Activated CD4-positive, alpha-beta T cell treated with anti-CD3 and anti-CD28 coated beads, Interleukin-2, amount 50 U/mL, for 16 hours (primary cell): Measurements from ENCODE around the gene CRHR2.
"Not testable (repeated sequence)": the region's sequence is repeated elsewhere in the genome, so short reads cannot be mapped to it uniquely, and the experiment has no call there.

ENCODE experiments used
- DNase-seq: peaks from one replicate; pipeline ENCODE4 v3.0.0-alpha.2; 2020

Gene CRHR2

GRCh38 chr7:30682212-30683083 lies at the start of gene CRHR2:
TSS of gene CRHR2 (minus strand) at chr7:30682456. CDS start at chr7:30682280, 176 bp downstream.
- DNase-seq, result no peak

GRCh38 chr7:30731581-30731980 lies 49.3 kb upstream of the CRHR2 start:
- DNase-seq, result no peak

GRCh38 chr7:30730996-30731395 lies 48.7 kb upstream of the CRHR2 start:
- DNase-seq, result no peak

DNA sequence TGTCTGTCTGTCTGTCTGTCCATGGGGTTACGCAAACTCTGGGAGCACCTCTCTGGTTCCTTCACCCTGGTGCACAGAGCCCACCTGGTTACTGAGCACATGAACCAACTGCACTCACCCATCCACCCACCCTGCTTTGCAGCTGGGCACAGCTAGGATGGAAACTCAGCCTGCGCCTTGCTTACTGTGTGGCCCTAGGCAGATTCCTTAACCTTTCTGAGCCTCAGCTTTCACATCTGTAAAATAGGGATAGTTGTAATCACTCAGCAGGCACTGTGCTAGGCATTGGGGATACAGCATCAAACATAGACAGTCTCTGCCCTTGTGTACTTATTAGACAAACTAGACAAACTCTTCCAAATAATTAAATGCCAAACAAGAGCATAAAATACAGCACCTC lies 47.8 kb upstream of the CRHR2 start:
- DNase-seq, result no peak

- no peak for DNase-seq
Measured at GRCh38 chr7:30729642-30730041, 47.4 kb upstream of the CRHR2 start.

DNA sequence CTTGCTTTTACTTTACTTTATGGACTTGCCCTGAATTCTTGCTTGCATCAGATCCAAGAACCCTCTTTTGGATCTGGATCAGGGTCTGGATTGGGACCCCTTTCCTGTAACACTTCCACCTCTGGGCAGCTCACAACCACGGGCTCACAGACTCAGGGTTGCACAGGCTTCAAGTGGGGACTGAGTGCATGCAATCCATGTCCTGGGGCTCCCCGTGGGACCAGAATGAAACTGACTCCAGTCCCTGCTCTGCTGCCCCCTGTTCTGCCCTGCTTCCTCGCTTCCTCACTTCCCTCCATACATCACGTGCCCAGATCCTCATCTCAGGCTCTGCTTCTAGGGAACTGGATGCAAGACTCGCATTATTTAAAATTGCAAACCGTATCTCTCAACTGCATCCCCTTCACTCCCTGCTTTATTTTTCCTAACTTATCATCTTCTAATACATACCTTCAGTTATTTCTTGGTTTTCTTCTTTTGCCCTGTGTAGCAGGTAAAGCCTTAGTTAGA lies 46.4 kb upstream of the CRHR2 start:
- no peak for DNase-seq

DNA sequence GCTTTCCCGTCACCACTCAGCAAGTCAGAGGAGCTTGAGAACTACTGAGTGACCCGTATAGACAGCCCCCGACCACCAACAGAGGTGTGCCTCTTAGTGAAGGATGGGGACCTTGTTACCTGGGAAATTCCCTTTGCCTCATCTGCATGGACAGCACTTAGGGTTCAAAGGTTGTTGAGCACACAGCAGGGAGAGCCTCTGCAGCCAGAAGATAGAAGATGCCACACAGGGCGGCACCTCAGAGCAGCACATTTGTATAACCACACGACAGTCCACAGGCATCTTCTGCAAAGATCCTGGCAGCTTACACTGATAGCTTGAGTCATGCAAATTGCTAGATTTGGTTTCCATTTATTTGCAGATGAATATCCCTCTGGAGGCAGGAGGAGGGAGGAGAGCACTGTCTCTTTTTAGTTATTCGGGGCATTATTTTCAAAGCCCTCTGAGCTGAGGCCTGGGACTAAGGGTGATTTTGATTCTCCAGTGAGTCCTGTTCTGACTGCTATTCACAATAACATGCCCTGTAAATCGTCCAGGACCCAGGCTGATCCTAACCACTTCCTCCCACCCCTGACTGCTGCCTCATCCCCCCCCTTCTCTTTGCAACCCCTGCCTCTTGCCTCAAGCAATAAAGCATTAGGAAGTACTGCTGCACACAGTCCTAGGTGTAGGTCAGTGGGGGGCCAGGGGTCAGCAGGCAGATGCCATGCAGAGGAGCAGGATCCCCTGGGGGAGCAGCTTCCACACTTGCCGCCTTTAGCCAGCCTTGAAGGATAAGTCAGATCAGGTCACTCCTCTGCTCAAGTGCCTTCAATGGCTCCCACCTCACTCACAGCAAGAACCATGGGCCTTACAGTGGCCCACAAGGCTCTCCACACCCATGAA lies 45.0 kb upstream of the CRHR2 start:
- DNase-seq, result peak; percentile 28

DNA sequence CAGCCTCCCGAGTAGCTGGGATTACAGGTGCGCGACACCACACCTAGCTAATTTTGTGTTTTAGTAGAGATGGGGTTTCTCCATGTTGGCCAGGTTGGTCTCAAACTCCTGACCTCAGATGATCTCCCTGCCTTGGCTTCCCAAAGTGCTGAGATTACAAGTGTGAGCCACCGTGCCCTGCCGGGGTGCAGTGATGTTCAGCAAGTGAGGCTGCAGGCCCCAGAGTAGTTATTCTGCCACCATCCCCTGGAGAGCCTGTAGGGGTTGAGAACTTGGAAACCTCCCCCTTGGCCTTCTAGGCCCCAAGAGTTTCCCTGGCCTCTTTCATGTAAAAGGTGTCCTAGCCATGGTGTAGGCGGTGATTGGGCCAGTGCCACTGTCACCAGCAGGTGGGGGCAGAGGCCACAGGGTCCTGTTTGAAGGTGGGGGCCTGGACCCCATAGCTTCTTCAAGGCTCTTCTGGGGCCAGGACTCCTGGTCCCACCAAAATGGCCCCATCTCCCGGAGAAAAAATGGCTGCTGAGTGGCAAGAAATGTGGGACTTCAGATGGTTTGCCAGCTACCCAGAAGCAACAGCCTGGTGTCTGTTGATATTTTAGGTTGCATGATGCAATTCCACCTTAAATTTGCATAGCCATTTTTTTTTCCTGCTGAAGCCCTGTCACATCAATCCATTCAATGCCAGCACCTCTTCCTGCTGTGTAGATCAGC lies 44.2 kb upstream of the CRHR2 start:
- no peak for DNase-seq

DNA sequence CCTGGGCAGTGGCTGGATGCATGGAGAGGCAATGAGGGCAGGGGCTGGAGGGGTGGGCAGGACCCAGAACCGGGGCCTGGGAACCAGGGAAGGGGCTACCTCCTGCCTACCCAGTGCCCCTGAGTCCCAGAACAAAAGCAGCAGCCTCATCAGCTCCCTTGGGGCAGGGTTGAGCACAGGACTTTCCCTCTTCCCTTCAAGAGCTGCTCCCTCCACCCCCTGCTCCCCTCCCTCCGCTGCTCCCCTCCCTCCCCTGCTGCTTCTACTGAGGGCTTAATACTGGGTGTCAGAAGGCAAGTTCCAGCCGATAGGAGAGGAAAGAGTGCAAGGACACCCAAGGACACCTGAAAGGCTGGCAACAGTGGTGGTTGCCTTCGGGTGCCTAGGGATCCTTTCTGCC lies 41.5 kb upstream of the CRHR2 start:
- DNase-seq, result no peak

DNA sequence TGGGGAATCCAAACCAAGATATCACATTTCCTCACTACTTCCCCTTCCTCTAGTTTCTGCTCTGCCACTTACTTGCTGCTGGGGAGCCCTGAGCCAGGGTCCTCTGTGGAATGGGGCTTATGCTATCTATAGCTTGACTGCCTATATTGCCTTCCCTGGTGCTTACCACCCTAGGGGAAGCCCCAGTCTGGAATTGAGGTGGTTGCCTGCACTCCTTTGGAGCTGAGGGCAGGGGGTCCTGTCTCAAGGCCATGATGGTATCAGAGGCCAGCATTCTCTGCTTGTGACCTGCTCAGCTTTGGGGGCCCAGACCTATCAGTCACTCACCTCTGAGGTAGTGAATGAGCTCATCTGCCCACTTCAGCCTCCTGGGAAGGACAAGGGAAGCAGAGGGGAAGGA lies 40.4 kb upstream of the CRHR2 start:
- no peak for DNase-seq

- no peak for DNase-seq
Measured at GRCh38 chr7:30722187-30722586, 39.9 kb upstream of the CRHR2 start.

DNA sequence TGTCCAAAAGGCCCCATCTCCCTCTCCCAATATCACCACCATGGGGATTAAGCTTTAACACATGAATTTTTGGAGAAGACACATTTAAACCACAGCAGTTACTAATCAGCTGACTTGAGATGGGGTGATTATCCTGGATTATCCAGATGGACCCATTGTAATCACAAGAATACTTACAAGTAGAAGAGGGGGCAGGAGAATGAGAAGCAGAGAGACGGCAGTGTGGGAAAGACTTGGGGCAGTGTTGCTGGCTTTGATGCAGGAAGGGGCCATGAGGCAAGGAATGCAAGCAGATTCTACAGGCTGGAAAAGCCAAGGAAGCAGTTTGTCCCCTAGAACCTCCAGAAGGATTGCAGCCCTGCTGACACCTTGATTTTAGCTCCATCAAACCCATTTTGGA lies 39.0 kb upstream of the CRHR2 start:
- DNase-seq, result no peak

DNA sequence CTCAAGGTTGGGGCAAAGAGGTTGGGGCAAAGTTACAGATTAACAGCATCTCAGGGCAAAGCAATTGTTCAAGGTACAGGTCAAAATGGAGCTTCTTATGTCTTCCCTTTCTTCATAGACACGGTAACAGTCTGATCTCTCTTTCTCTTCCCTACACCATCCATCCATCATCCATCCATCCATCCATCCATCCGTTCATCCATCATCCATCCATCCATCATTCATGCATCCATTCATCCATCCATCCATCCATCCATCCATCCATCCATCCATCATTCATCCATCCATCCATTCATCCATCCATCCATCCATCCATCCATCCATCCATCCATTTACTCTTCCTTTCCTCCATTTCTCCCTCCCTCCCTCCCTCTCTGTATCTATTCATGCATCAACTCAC lies 37.2 kb upstream of the CRHR2 start:
- DNase-seq, result not testable (repeated sequence)

DNA sequence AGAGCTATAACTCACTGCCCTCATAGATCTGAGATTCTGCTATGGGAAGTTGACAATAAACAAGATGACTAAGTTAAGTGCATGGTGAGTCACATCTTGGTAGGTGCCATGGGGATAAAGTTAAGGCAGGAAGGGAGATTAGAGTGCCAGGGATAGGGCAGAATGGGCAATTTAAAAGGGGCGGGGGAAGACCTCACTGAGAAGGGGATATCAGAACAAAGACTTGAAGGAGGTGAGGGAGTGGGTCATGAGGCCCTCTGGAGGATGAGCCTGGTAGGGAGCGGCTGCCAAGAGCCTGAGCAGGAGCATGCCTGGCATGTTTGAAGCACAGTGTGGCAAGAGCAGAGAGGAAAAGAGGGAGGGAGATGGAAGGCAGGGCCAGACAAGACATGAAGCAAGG lies 34.9 kb upstream of the CRHR2 start:
- DNase-seq, result no peak

GRCh38 chr7:30714129-30714528 lies 31.9 kb upstream of the CRHR2 start:
- no peak for DNase-seq

DNA sequence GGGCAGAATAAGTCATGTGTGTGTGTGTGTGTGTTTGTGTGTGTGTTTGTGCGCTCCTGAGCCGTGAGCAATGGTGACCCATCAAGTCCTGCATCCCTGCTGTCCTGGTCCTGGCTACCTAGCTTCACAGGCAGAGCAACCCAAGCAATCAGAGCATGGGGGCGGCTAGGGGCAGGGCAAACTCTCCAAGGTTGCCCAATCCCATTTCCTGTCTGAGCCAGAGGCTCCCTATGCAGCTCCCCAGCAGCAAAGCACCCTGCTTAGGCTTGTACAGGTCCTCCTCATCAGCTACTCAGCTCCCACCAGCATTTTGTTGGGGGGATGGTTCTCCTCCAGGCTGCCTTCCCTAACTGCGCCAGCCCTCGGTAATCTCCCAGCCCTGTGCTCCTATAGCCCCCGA lies 31.1 kb upstream of the CRHR2 start:
- DNase-seq, result no peak

GRCh38 chr7:30710669-30711068 lies 28.4 kb upstream of the CRHR2 start:
- DNase-seq, result no peak

DNA sequence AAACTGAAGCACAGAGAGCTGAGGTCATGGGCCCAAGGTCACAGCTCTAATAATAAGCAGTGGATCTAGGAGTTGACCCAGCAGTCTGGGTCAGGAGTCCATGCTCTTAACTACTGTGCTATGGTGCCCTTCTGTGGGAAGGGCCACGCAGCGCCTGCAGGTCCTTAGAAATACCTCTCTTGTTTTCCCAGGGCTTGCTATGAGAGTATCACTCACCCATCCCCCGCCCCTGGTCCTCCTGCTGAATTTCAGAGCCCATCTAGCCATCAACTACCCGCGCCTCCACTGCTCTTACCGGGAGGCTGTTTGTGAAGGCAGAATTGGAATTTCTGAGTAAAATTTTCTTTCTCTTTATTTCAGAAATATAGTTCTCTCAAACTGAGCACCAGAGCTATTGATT lies 27.3 kb upstream of the CRHR2 start:
- no peak for DNase-seq

- DNase-seq, result no peak
Measured at GRCh38 chr7:30708983-30709382, 26.7 kb upstream of the CRHR2 start.

DNA sequence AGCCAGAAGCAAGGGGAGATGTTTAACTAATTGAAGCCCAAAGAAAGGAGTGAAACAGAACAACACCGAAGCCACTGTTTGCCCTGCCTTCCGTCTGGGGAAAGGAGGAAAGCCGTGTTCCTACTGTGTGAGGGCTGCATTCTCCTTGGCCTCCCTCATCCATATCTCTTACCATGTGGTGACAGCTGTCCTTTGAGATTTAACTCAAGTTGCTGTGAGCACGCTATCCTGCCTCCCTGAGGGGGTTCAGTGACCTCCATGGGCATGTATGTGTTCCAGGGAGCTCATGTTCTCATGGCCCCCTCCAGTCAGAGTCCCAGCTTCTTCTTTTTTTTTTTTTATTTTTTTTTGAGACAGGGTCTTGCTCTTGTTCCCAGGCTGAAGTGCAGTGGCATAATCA lies 26.2 kb upstream of the CRHR2 start:
- no peak for DNase-seq

GRCh38 chr7:30707391-30708357 lies 25.4 kb upstream of the CRHR2 start:
- DNase-seq, result no peak

GRCh38 chr7:30706908-30707307 lies 24.7 kb upstream of the CRHR2 start:
- no peak for DNase-seq
